Type B pancreatic cell (in vitro differentiated cells): Measurements from ENCODE around the gene MPPED1. TPM values are rescaled to one million over a fixed set of nuclear protein-coding genes. Genes with fewer than 3 reads are reported as not detected.

Source experiments
- DNase-seq: peaks from one replicate; pipeline ENCODE4 v3.0.0; 2021; ENCODE audit warnings: mixed read lengths; ENCODE audit not compliant: unreplicated experiment; ENCODE audit errors: extremely low spot score
- H3K27ac Mint-ChIP-seq: 2 replicates; pipeline ENCODE4 v1.8.0; 2021; ENCODE audit warnings: mild to moderate bottlenecking, mixed read lengths
- H3K27me3 Mint-ChIP-seq: 2 replicates; pipeline ENCODE4 v1.8.0; 2021; ENCODE audit warnings: mixed read lengths
- H3K36me3 Mint-ChIP-seq: 2 replicates; pipeline ENCODE4 v1.8.0; 2021; ENCODE audit warnings: mixed read lengths
- H3K4me1 Mint-ChIP-seq: one replicate; pipeline ENCODE4 v1.8.0; 2021; ENCODE audit warnings: mixed read lengths; ENCODE audit not compliant: unreplicated experiment
- H3K4me3 Mint-ChIP-seq: 2 replicates; pipeline ENCODE4 v1.8.0; 2021; ENCODE audit warnings: mild to moderate bottlenecking, mixed read lengths
- H3K9me3 Mint-ChIP-seq: 2 replicates; pipeline ENCODE4 v1.8.0; 2021; ENCODE audit warnings: mixed read lengths
- CTCF ChIP-seq: fragments of 200-600 bp; sonication (generic); conservative IDR thresholded peaks from 2 replicates; pipeline ENCODE4 v1.5.0; 2021; ENCODE audit warnings: antibody characterized with exemption, mild to moderate bottlenecking
- total RNA-seq: library from RNA; stranded (reverse); gene quantifications from 2 replicates; pipeline ENCODE4 v1.2.1, GENCODE V29; 2021; ENCODE audit warnings: low replicate concordance

MPPED1 gene
- total RNA-seq, 1 donor from 2014 or later: 1.2 TPM

- H3K4me3 Mint-ChIP-seq: no peak overlapping the region
- no peaks in the 10 kb centered on the region for H3K4me1 Mint-ChIP-seq
- no peak overlapping the region for H3K27ac Mint-ChIP-seq
Observed at GRCh38 chr22:43554259-43554636, 142.4 kb downstream of the MPPED1 start.

GRCh38 chr22:43554694-43555365 lies 143.0 kb downstream of the MPPED1 start:
- no peak for TF ChIP-seq CTCF
- Mint-ChIP-seq H3K4me3 (no peak overlapping the region), H3K4me1 (no peaks in the 10 kb centered on the region), H3K27ac (no peak overlapping the region), H3K9me3 (no peaks in the 10 kb centered on the region), H3K27me3 (peaks cover 4% of the 10 kb centered on the region), H3K36me3 (peaks cover 5% of the 10 kb centered on the region)
- no peak for DNase-seq

More at GRCh38 chr22:43554259-43554636, 142.4 kb downstream of the MPPED1 start:
- no peak for TF ChIP-seq CTCF
- H3K9me3 Mint-ChIP-seq: no peaks in the 10 kb centered on the region
- DNase-seq: no peak
- H3K36me3 Mint-ChIP-seq: peaks cover 5% of the 10 kb centered on the region
- H3K27me3 Mint-ChIP-seq: peaks cover 4% of the 10 kb centered on the region

- no peak for TF ChIP-seq CTCF
- Mint-ChIP-seq H3K4me1 (no peaks in the 10 kb centered on the region), H3K27me3 (peaks cover 4% of the 10 kb centered on the region), H3K4me3 (no peak overlapping the region), H3K27ac (no peak overlapping the region), H3K9me3 (no peaks in the 10 kb centered on the region), H3K36me3 (peaks cover 5% of the 10 kb centered on the region)
- DNase-seq: no peak
Observed at GRCh38 chr22:43555561-43556515, 144.0 kb downstream of the MPPED1 start.

Other genes with a start within 250 kb of the MPPED1 start
- gene TTLL12, start 224.9 kb upstream of the MPPED1 start, total RNA-seq: 57.3 and 98.5 TPM in 2 replicates
- gene SCUBE1, start 68.6 kb upstream of the MPPED1 start, total RNA-seq: 1.8 and 42.8 TPM in 2 replicates